ENCODE data around the gene CSNK1A1.
"Not testable (repeated sequence)": the region's sequence is repeated elsewhere in the genome, so short reads cannot be mapped to it uniquely, and the experiment has no call there.

Gene CSNK1A1

DNA sequence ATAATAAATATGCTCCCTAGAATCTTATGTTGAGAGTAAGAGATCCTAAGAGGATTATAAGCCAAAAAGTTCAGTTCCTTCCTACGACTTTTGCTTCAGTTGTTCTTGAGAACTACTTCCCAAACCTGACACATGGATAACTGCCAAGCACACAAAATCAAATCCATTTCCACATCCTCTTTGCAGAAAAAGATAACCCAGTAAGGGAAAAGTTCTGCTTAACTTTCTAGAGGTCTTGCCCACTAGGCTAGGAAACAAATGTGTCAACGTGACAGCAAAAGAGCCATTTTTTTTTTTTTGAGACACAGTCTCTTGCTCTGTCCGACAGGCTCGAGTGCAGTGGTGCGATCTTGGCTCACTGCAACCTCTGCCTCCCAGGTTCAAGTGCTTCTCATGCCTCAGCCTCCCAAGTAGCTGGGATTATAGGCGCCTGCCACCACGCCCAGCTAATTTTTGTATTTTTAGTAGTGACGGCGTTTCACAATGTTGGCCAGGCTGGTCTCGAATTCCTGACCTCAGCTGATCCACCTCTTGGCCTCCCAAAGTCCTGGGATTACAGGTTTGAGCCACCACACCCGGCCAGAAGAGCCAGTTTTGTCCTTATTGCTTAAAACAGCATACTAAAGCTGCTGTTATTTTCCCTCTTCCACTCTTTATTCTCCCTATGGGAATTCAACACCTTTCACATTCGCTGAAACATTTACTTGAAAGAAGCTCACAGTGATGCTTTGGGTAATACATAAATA is 24.2 kb downstream of the CSNK1A1 start:
- no peak for DNase-seq

DNA sequence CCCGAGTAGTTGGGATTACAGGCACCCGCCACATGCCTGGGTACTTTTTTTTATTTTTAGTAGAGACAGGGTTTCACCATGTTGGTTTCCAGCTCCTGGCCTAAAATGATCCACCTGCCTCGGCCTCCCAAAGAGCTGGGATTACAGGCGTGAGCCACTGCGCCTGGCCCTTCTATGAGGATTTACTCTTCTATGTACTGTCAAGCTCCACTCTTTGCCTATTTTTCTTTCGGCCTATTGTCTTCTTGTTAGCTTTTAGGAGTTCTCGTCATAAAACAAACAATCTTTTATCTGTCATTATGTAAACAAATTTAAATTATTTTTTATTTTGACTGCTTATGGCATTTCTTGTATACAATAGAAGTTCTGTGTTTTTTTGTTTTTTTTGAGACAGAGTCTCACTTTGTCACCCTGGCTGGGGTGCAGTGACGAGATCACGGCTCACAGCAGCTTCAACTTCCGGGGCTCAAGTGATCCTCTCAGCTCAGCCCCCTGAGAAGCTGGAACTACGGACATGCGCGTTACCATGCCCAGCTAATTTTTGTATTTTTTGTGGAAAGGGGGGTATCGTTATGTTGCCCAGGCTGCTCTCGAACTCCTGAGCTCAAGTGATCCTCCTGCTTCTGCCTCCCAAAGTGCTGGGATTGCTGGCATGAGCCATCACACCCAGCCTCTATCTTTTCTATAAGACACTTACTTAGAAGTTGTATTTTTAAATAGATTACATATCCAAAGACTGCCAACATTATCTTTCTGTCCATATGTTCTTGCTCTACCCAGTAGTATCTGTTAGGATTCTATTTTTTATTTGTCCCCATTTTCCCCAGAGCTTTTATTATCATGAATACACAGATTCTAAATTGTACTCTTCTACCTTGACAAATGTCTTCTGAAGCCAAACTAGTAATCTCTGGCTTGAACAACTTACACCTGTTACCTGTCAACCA is 29.2 kb downstream of the CSNK1A1 start:
- no peak for DNase-seq

- DNase-seq = no peak
These were observed 31.6 kb downstream of the CSNK1A1 start for GRCh38 chr5:149519601-149520000.

DNA sequence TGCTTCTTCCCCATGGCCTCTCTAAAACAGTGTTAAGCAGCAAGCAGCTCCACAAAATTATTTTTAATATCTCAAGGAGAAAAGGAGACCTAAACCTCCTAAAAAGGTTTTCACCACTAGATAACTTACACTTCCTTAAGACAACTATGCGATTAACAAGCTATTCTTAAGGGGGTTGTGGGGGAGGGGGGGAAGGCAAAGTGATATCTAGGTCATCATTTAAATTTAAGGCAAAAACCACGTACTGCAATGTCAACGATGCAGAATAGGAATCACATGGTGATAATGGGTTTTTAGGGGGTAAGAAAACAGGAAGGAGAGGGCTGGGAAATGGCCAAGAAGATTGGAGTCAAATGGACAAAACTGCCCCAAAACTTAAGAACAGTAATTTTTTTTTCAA is 32.6 kb downstream of the CSNK1A1 start:
- DNase-seq = no peak

GRCh38 chr5:149517461-149518122 is 33.6 kb downstream of the CSNK1A1 start:
- no peak for DNase-seq

DNA sequence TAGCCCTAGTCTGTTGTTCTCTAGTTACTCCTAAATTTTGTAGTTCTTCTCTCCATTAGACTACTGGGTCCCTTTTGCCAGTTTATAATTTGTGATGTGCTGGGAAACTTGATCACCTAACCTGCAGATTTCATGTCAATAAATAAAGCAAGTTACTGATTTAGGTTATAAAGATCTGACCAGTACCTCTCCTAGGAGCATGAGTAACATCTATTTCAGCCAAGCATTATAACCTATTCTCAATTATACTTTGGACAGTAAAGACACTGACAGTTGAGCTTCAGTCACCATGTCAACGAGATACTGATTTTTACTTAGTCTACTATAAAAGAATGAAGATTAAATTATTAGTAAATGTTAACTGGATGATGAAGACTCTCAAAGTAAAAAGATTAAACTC is 36.7 kb downstream of the CSNK1A1 start:
- DNase-seq = no peak

GRCh38 chr5:149513372-149513947 is 37.8 kb downstream of the CSNK1A1 start:
- DNase-seq = not testable (repeated sequence)

DNA sequence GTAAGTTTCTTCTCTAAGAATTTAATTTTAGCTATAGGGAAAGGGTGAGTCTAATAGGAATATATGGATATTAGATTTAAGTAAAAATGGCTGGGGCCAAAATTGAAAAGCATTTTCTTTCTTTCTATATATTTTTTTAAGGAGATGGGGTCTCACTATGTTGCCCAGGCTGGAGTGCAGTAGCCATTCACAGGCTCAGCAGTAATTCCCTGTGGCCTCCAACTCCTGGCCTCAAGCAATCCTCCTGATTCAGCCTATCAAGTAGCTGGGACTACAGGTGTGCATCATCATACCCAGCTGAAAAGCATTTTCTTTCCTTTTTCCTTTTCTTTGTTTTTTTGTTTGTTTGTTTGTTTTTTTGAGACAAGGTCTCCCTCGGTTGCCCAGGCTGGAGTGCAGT is 41.1 kb downstream of the CSNK1A1 start:
- DNase-seq = no peak

- DNase-seq = no peak
These were observed 46.6 kb downstream of the CSNK1A1 start for GRCh38 chr5:149504677-149505076.

GRCh38 chr5:149503006-149503405 is 48.2 kb downstream of the CSNK1A1 start:
- no peak for DNase-seq

- no peak for DNase-seq
These were observed 50.2 kb downstream of the CSNK1A1 start for GRCh38 chr5:149500922-149501582.

DNA sequence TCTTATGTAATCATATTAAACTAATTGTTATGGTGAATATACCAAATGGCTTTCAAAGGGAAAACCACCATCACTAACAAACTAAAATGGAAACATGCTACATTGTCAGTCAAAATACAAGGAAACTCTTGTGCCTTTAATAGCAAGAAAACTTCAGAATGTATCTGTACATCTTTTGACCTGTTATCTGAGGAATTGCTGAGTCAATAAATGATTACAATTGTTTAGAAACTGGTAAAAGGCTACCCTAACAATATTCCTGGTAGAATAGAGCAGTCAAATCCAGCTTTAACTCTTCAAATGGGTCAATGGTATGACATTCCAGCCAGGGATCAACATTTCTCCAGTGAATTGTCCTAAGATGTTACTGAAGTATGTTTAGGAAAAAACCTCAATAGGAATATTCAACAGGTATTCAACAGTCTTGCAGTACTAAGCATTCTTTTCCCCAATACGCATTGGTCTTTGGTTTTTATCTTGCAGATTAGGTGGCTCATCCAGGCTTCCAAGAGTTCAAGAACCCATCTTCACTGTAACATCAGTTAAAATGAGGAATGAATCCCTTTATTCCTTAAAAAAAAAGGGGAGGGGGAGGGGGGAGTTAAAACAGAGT is 52.4 kb downstream of the CSNK1A1 start:
- no peak for DNase-seq

DNA sequence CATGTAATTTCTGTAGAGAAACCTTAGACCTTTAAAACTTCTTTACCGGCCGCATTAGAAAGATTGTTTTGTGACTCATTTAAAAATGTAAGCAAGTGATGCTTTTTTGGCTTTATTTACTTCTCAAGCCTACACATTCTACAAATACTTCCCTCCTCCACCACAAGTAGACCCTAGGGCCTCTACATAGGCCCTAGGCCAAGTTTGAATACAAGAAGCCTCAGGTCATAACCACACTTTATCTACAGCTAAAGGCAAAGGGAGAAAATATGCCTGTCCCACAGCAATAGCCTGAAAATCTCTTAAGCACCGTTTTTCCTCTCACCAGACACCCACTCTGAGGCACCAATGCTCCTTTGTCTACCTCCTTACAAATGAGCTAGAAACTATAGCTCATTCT is 53.9 kb downstream of the CSNK1A1 start:
- no peak for DNase-seq

DNA sequence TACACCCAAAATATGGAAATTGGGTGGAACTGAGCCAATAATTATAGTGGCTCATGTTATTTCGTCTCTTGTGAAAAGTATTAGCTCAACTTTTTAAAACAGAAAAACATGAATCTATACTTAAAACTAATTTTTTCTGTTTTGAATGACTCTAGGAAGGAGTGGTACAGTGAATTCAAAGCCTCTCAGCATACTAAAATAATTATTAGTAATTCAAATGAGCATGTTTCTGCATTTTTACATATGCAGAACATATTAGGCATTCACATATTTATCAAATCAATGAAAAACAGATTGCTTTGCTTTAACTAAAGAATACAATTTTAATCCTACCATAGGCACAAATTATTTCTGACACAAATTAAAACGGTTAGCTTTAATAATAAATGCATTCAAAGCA is 54.3 kb downstream of the CSNK1A1 start:
- no peak for DNase-seq

- DNase-seq = no peak
These were observed 55.1 kb downstream of the CSNK1A1 start for GRCh38 chr5:149496166-149496565.

- no peak for DNase-seq
These were observed 55.6 kb downstream of the CSNK1A1 start for GRCh38 chr5:149495673-149496072.

DNA sequence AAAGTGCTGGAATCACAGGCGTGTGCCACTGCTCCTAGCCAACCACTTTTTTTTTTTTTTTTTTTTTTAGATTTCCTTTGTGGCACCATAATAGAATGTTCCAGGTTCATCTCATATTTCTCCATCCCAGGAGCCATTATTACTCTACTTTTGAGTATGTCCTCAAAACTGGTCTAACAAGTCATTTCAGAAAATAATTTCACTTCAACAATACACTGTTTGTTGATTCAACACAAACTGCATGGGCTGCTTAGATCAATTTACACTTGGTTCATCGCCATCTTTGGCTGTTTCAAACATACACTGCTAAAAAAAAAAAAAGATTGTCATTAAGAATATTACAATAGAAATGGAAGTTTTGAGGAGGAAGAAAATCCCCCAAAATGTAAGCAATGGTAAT is 57.9 kb downstream of the CSNK1A1 start:
- no peak for DNase-seq

GRCh38 chr5:149492781-149493180 is 58.5 kb downstream of the CSNK1A1 start:
- no peak for DNase-seq

DNA sequence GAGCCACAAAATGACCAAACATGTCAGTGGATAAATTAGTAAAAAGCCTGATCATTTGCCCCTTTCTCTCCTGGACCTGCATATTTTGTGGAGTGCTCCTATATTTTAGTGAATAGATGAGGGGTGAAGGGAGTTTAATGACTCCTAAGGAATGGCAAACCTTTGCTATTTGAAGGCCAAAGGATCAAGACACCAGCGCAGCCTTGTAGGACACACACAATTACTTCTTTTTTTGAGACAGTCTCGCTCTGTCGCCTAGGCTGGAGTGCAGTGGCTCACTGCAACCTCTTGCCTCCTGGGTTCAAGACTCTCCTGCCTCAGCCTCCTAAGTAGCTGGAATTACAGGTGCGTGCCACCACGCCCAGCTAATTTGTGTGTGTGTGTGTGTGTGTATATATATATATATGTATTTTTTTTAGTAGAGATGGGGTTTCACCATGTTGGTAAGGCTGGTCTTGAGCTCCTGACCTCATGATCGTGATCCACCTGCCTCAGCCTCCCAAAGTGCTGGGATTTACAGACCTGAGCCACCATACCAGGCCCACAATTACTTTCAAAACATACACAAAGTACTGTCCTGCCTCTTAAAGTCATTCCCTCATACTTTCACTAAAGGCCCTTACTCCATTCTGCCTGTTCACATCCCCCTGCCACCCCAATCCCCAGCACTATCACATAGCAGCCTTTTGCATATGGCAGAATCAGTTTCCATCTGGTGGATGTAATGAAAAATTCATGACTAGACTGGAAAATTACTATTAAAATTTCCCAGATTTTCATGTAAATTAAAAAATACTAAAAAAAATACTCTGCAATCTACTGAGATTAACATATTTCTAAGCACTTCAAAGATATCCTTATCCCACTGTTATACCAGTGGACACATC is 60.4 kb downstream of the CSNK1A1 start:
- no peak for DNase-seq

DNA sequence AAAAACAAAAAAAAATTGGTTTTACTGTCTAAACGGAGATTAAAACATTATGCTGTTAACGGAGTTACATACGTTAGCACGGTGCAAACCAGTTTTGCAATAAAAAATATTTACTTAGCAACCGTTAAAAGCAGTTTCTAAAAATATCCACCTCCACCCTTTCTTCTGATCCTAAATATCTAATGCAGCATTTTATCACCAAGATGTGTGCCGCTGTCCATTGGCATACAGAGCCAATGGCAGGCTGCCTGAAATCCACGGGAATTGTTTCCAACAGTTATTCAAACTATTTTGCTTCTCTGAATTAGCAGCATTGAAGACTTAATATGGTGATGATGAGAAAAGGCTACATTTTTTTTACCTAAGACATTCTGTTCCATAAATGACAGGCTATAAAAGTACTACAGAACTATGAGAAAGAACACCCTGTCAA is 61.6 kb downstream of the CSNK1A1 start:
- DNase-seq = no peak

Data from stimulated activated CD4-positive, alpha-beta T cell treated with anti-CD3 and anti-CD28 coated beads, Interleukin-12 subunit alpha, Interleukin-12 subunit beta, amount 100 ng/mL, for 4 hours (primary cell).